ENCODE data around the gene LHFPL4.
"Not testable (repeated sequence)": the region's sequence is repeated elsewhere in the genome, so short reads cannot be mapped to it uniquely, and the experiment has no call there.

Gene LHFPL4

DNA sequence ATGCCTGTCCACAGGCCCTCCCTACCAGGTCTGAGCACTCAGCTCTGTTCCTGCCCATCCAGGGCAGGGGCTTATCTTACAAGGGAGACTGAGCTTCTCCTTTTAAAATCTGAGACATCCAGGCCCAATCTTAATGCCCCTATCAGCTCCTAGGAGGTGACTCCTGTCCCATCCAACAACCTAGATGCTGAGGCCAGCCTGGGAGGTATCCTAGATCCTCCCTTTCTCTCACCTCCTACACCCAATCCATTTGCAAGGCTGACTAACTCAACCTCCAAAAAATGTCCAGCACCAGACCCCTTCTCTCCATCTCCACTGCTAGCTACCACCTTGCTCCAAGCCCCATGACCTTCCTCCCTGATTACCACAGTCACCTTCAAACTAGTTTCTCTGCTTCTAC lies 17.4 kb downstream of the LHFPL4 start:
- DNase-seq (ENCODE audit: low read depth in 2 of 2), result no peak

DNA sequence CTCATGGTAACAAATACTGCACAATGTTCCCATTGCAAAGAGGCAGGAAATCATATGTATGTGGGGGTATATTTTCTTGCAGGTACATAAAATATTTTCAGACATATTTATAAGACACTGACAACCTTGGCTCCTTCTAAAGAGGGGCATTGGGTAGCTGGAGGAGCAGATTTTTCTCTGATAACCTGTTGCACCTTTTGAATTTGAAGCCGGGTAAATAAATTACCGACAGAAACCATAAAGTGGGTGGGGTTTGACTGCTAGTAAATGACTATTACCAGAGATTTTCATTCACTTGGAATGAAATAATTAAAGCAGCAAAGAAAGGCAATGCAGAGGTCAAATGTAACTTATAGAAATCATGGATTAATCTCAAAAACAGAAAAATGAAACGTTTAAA lies 19.2 kb downstream of the LHFPL4 start:
- DNase-seq (ENCODE audit: low read depth in 2 of 2), result no peak

DNA sequence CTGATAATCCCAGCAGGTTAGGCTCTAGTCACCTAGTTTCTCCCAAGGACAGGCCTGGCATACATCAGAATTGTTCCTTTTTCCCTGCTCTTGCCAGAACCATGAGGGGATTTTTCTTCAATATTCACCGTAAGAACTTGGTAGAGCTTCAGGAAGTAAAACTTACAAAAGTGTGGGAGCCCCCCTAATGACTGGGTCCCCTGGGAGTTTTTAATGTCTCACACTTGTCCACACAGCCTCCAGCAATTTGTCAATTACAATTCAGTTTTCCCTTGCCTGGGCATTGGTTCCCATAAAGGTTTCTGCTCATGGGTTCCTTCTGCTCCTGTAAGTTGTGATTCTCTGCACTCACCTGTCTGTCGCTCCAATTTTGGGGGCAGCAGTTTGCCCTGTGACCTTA lies 28.5 kb downstream of the LHFPL4 start:
- DNase-seq (ENCODE audit: low read depth in 2 of 2), result no peak

DNA sequence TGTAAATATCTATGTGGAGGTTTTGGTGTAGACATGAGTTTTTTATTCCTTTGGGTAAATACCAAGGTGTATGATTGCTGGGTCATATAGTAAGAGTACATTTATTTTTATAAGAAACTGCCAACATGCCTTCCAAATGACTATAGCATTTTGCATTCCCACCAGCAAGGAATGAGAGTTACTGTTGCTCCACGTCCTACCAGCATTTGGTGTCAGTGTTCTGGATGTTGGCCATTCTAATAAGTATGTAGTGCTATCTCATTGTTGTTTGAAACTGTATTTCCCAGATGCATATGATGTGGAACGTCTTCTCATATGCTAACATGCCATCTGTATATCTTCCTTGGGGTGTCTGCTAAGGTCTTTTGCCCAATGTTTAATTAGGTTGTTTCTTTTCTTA lies 38.7 kb downstream of the LHFPL4 start:
- no peak for DNase-seq (ENCODE audit: low read depth in 2 of 2)

DNA sequence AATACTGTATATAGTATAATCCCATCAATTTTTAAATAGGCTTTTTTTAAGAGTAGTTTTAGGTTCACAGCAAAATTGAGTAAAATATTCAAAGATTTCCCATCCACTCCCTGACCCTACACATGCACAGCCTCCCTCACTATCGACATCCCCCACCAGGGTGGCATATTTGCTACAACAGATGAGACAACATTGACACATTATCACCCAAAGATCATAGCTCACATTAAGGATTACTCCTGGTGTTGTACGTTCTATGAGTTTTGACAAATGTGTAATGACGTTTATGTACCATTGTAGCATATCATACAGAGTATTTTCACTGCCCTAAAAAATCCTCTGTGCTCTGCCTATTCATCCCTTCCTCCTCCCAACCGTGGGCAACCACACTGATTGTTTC lies 39.3 kb downstream of the LHFPL4 start:
- no peak for DNase-seq (ENCODE audit: low read depth in 2 of 2)

DNA sequence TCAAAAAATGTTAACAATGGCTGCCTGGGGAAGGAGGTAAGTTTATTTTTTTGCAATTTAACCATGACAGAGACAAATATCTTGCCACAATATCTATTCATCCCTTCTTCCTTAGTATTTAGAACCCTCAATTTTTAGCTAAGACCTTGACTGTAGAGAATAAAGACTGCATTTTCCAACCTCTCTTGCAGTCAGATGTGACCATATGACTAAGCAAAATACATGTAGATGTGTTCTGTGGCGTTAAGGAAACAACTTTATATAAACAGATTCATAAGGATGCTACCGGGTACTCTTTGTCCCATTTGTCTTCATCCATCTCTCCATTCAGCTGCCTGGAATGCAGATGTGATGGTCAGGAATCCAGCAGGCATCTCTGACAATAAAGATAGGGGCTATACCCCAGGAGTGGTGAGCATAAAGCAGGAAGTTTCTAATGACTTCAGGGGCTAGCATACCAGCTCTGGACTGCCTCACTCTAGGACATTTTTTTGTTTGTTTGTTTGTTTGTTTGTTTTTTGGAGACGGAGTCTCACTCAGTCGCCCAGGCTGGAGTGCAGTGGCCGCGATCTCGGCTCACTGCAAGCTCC lies 41.1 kb downstream of the LHFPL4 start:
- DNase-seq (ENCODE audit: low read depth in 2 of 2), result no peak

DNA sequence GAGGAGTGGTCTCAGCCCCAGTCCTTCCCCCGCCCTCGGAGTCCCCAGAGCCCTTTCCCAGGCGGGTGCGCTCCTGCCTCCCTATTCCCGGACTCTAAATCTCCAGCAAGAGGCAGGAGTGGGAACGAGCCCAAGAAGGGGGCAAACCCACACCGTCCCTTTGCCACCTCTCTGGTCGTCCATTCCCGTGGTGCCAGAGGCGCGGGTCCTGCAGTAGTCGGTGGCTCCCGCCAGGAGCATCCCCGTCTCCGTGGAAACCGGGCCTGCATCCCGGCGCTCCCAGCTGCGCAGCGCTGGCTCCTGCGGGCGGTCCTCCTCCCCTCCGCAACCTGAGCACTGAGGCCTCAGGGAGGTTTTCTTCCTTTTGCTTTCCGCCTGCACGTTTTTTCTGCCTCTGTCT lies 44.8 kb downstream of the LHFPL4 start:
- DNase-seq (ENCODE audit: low read depth in 2 of 2), result no peak

DNA sequence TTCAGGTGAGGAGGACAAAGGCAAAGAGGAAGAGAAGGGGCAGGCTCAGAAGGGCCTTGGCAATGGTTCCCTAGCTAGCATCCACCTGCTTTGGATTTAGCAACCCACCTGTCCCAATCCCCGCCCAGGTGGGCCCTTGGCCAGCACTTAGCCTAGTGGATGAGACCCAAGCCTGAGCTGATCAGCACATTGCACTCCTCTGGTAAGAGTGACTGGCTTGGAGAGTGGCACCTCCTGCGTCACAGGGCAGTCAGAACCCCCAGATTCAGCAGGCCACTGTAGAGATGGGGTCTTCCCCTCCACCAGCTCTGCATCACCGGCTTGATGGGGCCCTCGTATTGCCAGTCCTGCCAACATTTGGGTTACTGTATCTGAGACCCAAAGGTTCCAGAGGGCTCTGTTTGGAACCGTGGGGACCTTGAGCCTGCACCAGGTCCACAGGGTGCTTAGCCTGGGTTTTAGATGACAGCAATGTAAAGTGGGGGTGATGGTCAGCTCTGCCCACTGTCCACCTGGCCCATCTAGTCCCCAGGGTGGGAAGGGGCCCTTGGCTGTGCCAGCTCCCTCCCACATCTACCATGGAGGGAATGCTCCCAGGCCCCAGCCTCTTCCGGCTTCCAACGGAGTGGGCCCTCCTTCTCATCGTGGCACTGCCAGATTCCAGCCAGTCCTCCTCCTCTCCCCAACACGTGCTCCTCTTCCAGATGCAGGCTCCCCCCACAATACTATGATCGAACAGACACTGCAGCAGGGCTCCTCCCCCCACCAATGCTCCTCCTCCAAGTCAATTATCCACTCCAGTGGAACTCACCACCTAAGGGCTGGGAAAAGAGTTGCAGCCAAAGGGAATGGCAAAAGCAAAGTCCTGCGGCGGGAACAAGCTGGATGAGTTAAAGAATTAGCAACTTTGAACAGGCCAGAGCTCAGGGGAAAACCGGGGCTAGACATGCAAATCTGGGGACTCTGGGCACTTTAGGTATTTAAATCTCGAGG lies 45.7 kb downstream of the LHFPL4 start:
- no peak for DNase-seq (ENCODE audit: low read depth in 2 of 2)

DNA sequence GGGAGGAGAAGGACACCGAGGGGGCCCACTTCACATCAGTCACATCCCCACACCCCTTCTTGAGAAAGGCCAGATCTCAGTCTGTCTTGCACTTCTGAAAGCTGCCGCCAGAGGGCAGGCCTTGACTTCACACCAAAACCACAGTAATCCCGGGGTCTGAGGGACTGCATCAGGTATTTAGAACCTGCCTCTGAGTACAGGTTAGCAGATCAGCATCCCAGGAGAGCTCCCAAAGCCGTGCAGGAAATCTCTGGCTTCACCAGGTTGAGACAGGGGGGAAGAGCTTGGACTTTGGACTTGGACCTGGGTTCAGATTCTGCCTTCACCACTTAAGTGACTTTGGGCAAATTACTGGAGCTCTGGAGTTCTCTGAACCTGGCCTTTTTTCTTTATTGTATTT lies 50.3 kb downstream of the LHFPL4 start:
- DNase-seq (ENCODE audit: low read depth in 2 of 2), result peak; percentile 34 to 40

DNA sequence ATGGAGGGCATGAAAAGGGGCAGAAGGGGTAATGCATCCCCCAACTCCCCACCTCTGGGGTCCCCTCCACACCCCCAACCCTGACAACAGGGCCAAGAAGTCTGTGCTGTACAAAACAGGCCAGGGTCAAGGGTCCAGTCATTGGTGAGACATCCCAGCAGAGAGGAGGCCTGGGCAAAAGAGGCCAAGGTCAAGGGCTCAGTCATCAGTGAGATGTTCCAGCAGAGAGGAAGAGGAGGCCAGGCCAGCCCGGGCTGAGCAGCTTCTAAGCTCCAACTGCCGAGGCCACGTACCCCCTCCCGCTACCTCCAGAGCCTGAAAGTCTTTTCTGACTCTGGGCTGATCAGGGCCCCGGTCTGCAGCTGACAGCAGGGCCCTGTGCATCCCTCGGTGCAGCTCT lies 52.4 kb downstream of the LHFPL4 start:
- no peak for DNase-seq (ENCODE audit: low read depth in 2 of 2)

DNA sequence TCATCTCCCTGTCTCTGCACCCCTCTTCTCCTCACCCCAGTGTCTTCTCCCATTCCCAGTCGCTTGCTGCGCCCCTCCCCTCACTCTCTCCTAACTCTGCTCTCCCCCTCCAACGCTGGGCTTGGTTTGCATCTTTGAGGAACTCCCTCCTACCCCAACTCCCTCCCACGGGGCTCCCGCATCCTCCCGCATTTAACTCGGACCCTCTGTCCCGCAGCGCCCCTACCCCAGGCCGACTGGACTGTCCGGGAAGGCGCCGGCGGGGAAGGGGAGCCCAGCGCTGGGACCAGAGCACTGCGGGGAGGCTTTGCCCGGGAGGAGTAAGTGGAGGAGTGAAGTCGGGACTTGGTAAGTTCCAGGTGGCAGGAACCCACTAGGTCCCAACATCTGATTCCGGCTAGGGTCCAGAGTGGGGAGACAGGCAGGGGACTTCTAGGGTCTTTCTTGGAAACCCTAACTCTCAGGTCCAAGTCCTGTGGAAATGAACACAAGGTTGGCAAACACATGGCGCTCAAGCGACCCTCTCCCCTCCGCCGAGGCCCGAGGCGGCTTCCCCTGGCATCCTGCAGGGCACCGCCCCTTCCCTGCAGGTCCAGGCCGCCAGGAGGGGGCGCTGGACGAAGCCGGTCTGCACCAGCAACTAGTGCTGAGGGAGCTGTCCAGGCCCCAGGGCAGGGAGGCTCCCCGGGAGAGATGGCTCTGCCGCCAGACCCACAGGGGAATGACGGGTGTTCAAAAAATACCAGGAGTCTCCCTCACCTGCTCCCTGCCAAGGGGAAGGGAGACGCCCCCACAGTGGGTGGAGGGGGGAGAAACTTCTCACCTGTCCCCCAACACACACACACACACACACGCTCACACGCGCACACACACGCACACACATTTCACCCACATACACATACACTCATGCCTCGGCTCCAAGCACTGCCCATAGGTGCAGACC lies 53.2 kb downstream of the LHFPL4 start:
- peak; percentile 6 to 30 for DNase-seq (ENCODE audit: low read depth in 2 of 2)

DNA sequence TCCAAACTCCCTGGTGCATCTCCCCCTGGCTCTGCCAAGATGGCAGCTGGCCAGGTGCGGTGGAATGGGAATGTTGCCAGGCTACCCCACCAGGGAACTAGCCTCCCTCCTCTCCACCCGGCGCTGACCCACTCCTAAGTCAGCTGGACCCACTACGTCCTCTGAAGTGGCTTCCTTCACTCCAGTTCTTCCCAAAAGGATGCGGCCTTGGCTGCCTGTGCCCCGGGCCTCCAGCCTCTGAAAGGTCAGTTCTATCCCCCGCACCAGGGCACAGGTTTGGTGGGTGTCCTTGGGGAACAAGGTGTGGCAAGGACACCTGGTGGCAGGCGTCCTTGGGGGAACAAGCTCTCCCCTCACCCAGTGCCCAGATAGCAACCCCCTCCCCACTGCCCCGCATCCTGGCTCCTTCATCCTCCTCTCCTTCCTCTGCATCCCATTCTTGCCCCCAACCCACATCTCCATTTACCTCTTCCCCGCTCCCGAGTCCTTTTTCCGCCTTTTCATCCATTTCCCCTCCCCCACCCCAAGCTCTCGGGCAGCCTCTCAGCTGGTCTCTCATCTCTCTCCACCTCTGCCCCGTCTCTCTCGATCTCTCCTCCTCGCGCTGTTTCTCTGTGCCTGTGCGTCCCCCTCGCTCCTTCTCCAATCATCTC lies 54.0 kb downstream of the LHFPL4 start:
- DNase-seq (ENCODE audit: low read depth in 2 of 2), result no peak

DNA sequence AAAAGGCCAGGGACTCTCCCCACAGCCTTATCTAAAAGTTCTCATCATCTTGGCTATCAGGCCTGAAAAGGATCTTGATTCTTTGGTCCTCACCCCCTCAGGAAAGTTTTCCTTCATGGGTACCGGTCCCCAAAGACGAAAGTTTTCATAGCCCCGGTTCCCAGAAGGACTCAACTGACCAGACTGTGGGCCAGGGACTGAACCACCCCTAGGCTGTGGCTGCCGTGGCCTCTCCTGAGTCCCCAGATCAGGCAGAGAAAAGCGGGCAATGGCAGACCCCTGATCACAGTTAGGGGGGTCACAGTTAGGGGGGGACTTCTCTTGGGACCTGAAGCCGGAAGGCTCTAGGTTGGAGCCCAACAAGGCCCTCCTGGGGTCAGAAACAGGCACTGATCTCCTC lies 54.8 kb downstream of the LHFPL4 start:
- DNase-seq (ENCODE audit: low read depth in 2 of 2), result no peak

DNA sequence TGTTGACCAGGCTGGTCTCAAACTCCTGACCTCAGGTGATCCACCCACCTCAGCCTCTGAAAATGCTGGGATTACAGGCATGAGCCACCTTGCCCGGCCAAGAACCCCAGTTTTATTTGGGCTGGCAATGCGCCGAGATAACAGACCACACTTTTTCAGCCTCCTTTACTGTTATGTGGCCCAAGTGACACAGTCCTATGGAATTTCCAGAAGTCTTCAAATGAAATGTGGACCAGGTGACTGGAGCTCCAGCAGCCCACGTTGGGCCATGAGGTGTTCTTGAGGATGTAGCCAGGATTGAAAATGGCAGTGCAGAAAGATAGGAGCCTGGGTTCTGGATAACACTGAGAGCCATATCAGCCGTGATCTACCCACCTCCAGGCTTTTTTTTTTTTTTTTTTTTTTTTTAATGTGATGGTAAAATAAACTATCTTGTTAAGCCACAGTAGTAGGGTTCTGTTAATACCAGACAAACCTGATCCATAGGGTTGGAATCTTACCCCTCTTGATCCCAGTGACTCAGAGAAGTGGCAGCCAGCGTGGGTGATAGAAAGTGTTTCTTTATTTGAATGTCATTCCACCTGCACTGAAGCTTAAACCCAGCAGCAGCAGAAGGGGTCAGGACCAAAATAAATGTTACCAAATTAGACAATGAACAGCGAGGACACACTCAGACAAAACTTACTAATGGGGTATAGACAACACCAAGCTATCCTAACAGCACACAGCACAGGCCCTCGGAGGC lies 55.6 kb downstream of the LHFPL4 start:
- DNase-seq (ENCODE audit: low read depth in 2 of 2), result no peak

DNA sequence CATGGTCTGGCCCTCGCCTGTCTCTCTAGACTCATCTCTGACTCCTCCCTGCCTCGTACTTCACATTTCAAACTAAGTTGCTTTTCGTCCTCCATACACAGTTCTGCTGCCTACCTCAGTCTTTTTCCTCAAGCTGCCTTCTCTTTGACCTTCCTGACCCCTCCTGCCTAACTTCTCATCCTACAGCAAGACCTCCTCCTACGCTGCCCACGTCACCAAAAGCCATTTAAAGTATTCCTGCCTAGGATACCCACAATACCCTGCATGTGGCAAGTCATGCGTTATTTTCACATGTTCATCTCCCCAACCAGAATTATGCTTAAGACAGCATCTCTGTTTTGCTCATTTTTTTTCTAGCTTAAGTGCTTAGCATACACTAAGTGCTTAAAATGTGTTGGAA lies 56.7 kb downstream of the LHFPL4 start:
- no peak for DNase-seq (ENCODE audit: low read depth in 2 of 2)

DNA sequence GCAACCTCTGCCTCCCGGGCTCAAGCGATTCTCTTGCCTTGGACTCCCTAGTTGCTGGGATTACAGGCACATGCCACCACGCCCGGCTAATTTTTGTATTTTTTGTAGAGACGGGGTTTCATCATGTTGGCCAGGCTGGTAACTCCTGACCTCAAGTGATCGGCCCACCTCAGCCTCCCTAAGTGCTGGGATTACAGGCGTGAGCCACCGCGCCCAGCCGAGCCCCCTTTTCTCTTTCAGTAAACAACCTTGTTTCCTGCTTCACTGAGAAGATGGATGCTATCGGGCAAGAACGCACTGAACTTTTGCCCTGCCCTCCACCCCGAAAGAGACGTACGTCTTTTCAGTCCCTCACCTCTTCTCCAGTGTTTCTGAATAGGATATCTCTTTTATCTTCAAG lies 59.6 kb downstream of the LHFPL4 start:
- not testable (repeated sequence) for DNase-seq (ENCODE audit: low read depth in 2 of 2)

DNA sequence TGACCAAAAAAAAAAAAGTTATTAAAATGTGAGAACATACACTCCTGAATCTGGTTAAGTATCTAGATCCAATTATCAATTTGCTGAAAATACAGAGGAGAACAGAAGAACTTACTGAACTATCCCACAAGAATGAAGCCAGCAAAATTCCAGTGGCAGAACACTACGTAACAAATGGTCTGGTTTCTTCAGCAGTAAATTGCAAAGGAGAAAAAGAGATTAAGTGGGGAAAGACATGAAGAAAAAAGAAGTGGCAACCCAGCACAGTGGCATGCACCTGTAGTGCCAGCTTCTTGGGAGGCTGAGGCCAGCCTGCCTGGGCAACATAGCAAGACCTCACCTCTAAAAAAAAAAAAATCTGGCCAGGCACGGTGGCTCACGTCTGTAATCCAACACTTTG lies 62.1 kb downstream of the LHFPL4 start:
- DNase-seq (ENCODE audit: low read depth in 2 of 2), result no peak

DNA sequence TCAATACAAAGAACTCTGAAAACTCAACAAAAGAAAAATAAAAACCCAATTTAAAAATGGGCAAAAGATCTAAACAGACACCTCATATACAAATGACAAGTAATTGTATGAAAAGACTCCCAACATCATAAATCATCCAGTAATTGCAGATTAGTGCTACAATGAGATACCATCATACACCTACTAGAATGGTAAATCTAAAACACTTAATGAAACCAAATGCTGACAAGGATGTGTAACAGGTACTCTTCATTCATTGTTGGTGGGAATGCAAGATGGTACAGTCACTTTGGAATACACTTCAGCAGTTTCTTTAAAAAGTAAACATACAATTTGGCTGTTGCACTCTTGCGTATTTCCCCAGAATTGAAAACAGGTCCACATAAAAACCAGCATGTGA lies 68.4 kb downstream of the LHFPL4 start:
- DNase-seq (ENCODE audit: low read depth in 2 of 2), result no peak

DNA sequence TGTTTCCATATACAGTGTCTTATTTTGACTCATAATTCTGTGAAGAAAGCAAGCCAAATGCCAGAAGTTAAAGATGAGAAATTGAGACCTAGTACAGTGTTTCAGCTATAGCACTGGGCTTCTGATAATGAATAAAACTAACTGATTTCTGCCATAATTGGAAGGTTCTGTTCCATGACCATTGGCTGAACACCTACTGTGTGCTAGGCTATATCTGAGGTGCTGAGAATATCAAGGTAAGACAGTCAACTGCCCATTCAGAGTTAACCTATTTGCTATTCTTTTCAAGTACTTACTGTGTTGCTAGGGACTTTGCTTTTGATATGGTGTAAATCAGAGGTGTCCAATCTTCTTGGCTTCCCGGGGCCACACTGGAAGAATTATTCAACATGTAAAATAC lies 73.4 kb downstream of the LHFPL4 start:
- no peak for DNase-seq (ENCODE audit: low read depth in 2 of 2)

DNA sequence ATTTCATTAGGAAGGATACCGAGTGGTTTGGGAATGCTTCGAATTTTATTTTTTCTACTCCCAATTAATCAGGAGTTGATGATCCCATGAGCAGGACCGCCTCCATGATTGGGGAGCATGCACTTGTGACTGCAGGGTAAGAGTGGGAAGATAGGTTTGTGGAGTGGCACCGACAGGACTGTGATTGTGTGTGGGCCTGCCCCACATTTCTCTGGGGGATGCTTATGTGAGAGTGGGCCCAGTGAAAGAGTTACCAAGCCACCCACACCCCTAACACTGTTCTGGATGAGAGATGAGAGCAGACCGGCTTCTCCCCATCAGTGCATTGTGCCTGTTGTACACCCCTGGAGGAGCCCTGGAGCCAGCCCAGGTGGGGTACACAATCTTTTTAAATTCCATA lies 76.7 kb downstream of the LHFPL4 start:
- no peak for DNase-seq (ENCODE audit: low read depth in 2 of 2)

DNA sequence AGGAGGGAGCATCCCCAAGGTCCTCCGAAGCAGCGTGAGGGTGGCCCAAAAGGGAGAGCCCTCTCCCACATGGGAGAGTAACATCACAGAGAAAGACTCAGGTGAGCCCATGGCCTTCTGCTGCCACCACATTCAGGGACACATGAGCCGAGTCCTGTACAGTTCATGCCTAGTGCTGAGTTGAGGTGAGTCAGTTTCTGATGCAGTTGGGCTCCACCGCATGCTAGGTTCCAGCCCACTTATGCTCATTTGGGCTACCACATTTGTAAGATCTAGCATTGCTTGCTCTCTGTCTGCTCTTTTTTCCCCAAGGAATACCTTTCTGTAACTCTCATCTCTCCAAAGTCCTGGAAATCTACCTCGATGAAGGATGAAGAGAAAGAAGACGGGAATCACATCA lies 79.1 kb downstream of the LHFPL4 start:
- no peak for DNase-seq (ENCODE audit: low read depth in 2 of 2)

All from stimulated activated CD8-positive, alpha-beta memory T cell treated with anti-CD3 and anti-CD28 coated beads, Interleukin-7, amount 100 ng/mL, for 1 hour (primary cell).